Measurements from ENCODE around the gene LYRM1. TPM values are rescaled to one million over a fixed set of nuclear protein-coding genes. Genes with fewer than 3 reads are reported as not detected.
A peak's percentile ranks its signal among the peaks of the same experiment; 100 is the strongest.
"Not testable (repeated sequence)": the region's sequence is repeated elsewhere in the genome, so short reads cannot be mapped to it uniquely, and the experiment has no call there.

LYRM1 gene
- polyA plus RNA-seq, 1 donor = 72.6 TPM

- DNase-seq = no peak
- Histone ChIP-seq H3K4me3 (ENCODE audit: low read length) (no peak overlapping the region), H3K36me3 (ENCODE audit: control insufficient read depth, insufficient read depth, low read length) (peaks cover 61% of the 10 kb centered on the region), H3K27ac (ENCODE audit: low read length) (no peak overlapping the region), H3K4me1 (ENCODE audit: control insufficient read depth, insufficient read depth, low read length) (no peaks in the 10 kb centered on the region), H3K27me3 (ENCODE audit: control insufficient read depth, insufficient read depth, low read length) (no peaks in the 10 kb centered on the region), H3K9me3 (ENCODE audit: control insufficient read depth, low read depth, low read length) (no peaks in the 10 kb centered on the region)
- no CpG with 5 or more reads among the region's 4 CpGs for WGBS (ENCODE audit: insufficient coverage, low lambda C conversion rate)
Measured at GRCh38 chr16:20859699-20860098, 40.9 kb upstream of the LYRM1 start.

- no peak overlapping the region for H3K27ac ChIP-seq (ENCODE audit: low read length)
- 80% methylated on average over 2 of the region's 4 CpGs for WGBS (ENCODE audit: insufficient coverage, low lambda C conversion rate)
- no peak for DNase-seq
Measured at GRCh38 chr16:20860361-20860760, 40.2 kb upstream of the LYRM1 start.

GRCh38 chr16:20860995-20861394 lies 39.6 kb upstream of the LYRM1 start:
- not testable (repeated sequence) for H3K4me1 ChIP-seq (ENCODE audit: control insufficient read depth, insufficient read depth, low read length); DNase-seq; H3K4me3 ChIP-seq (ENCODE audit: low read length); H3K27ac ChIP-seq (ENCODE audit: low read length); H3K9me3 ChIP-seq (ENCODE audit: control insufficient read depth, low read depth, low read length); H3K27me3 ChIP-seq (ENCODE audit: control insufficient read depth, insufficient read depth, low read length)
- WGBS (ENCODE audit: insufficient coverage, low lambda C conversion rate) = no CpG with 5 or more reads among the region's 4 CpGs
- peaks cover 50% of the 10 kb centered on the region for H3K36me3 ChIP-seq (ENCODE audit: control insufficient read depth, insufficient read depth, low read length)

More at GRCh38 chr16:20860361-20860760, 40.2 kb upstream of the LYRM1 start:
- H3K27me3 ChIP-seq (ENCODE audit: control insufficient read depth, insufficient read depth, low read length) = no peaks in the 10 kb centered on the region
- H3K4me3 ChIP-seq (ENCODE audit: low read length) = no peak overlapping the region
- H3K9me3 ChIP-seq (ENCODE audit: control insufficient read depth, low read depth, low read length) = no peaks in the 10 kb centered on the region
- no peaks in the 10 kb centered on the region for H3K4me1 ChIP-seq (ENCODE audit: control insufficient read depth, insufficient read depth, low read length)
- H3K36me3 ChIP-seq (ENCODE audit: control insufficient read depth, insufficient read depth, low read length) = peaks cover 57% of the 10 kb centered on the region

GRCh38 chr16:20862162-20862960 lies 38.2 kb upstream of the LYRM1 start:
- Histone ChIP-seq H3K4me3 (ENCODE audit: low read length) (no peak overlapping the region), H3K4me1 (ENCODE audit: control insufficient read depth, insufficient read depth, low read length) (no peaks in the 10 kb centered on the region), H3K36me3 (ENCODE audit: control insufficient read depth, insufficient read depth, low read length) (peaks cover 39% of the 10 kb centered on the region), H3K27me3 (ENCODE audit: control insufficient read depth, insufficient read depth, low read length) (no peaks in the 10 kb centered on the region), H3K9me3 (ENCODE audit: control insufficient read depth, low read depth, low read length) (no peaks in the 10 kb centered on the region), H3K27ac (ENCODE audit: low read length) (no peak overlapping the region)
- 100% methylated on average over 1 of the region's 21 CpGs for WGBS (ENCODE audit: insufficient coverage, low lambda C conversion rate)
- no peak for DNase-seq

- H3K27ac ChIP-seq (ENCODE audit: low read length); H3K4me1 ChIP-seq (ENCODE audit: control insufficient read depth, insufficient read depth, low read length); H3K4me3 ChIP-seq (ENCODE audit: low read length); H3K27me3 ChIP-seq (ENCODE audit: control insufficient read depth, insufficient read depth, low read length); DNase-seq; H3K9me3 ChIP-seq (ENCODE audit: control insufficient read depth, low read depth, low read length): not testable (repeated sequence)
- H3K36me3 ChIP-seq (ENCODE audit: control insufficient read depth, insufficient read depth, low read length) = peaks cover 36% of the 10 kb centered on the region
- WGBS (ENCODE audit: insufficient coverage, low lambda C conversion rate) = no CpG with 5 or more reads among the region's 6 CpGs
Measured at GRCh38 chr16:20864376-20864775, 36.2 kb upstream of the LYRM1 start.

- H3K4me1 ChIP-seq (ENCODE audit: control insufficient read depth, insufficient read depth, low read length) = peaks cover 10% of the 10 kb centered on the region
- no peak for DNase-seq
- no peaks in the 10 kb centered on the region for H3K27me3 ChIP-seq (ENCODE audit: control insufficient read depth, insufficient read depth, low read length)
Measured at GRCh38 chr16:20865420-20866131, 35.0 kb upstream of the LYRM1 start.

GRCh38 chr16:20866145-20866772 lies 34.3 kb upstream of the LYRM1 start:
- no peaks in the 10 kb centered on the region for H3K9me3 ChIP-seq (ENCODE audit: control insufficient read depth, low read depth, low read length)
- WGBS (ENCODE audit: insufficient coverage, low lambda C conversion rate) = no CpG with 5 or more reads among the region's 6 CpGs
- H3K27ac ChIP-seq (ENCODE audit: low read length) = peak overlapping the region; percentile 22
- no peaks in the 10 kb centered on the region for H3K27me3 ChIP-seq (ENCODE audit: control insufficient read depth, insufficient read depth, low read length)
- peak; percentile 36 to 55 for DNase-seq
- no peak overlapping the region for H3K4me3 ChIP-seq (ENCODE audit: low read length)
- peaks cover 19% of the 10 kb centered on the region for H3K36me3 ChIP-seq (ENCODE audit: control insufficient read depth, insufficient read depth, low read length)
- peaks cover 10% of the 10 kb centered on the region for H3K4me1 ChIP-seq (ENCODE audit: control insufficient read depth, insufficient read depth, low read length)

More at GRCh38 chr16:20865420-20866131, 35.0 kb upstream of the LYRM1 start:
- WGBS (ENCODE audit: insufficient coverage, low lambda C conversion rate) = 80% methylated on average over 1 of the region's 6 CpGs
- Histone ChIP-seq H3K27ac (ENCODE audit: low read length) (peak overlapping the region; percentile 22), H3K4me3 (ENCODE audit: low read length) (no peak overlapping the region), H3K36me3 (ENCODE audit: control insufficient read depth, insufficient read depth, low read length) (peaks cover 25% of the 10 kb centered on the region), H3K9me3 (ENCODE audit: control insufficient read depth, low read depth, low read length) (no peaks in the 10 kb centered on the region)

GRCh38 chr16:20866801-20867200 lies 33.8 kb upstream of the LYRM1 start:
- WGBS (ENCODE audit: insufficient coverage, low lambda C conversion rate) = no CpG with 5 or more reads among the region's 3 CpGs
- H3K9me3 ChIP-seq (ENCODE audit: control insufficient read depth, low read depth, low read length) = no peaks in the 10 kb centered on the region
- peak overlapping the region; percentile 8 for H3K27ac ChIP-seq (ENCODE audit: low read length)
- peaks cover 14% of the 10 kb centered on the region for H3K4me1 ChIP-seq (ENCODE audit: control insufficient read depth, insufficient read depth, low read length)
- no peak overlapping the region for H3K4me3 ChIP-seq (ENCODE audit: low read length)
- no peaks in the 10 kb centered on the region for H3K27me3 ChIP-seq (ENCODE audit: control insufficient read depth, insufficient read depth, low read length)
- no peak for DNase-seq
- peaks cover 13% of the 10 kb centered on the region for H3K36me3 ChIP-seq (ENCODE audit: control insufficient read depth, insufficient read depth, low read length)

- no peak overlapping the region for H3K27ac ChIP-seq (ENCODE audit: low read length)
- WGBS (ENCODE audit: insufficient coverage, low lambda C conversion rate) = no CpG with 5 or more reads among the region's 2 CpGs
Measured at GRCh38 chr16:20867585-20867984, 33.0 kb upstream of the LYRM1 start.

GRCh38 chr16:20868890-20869289 lies 31.7 kb upstream of the LYRM1 start:
- DNase-seq = no peak
- H3K4me1 ChIP-seq (ENCODE audit: control insufficient read depth, insufficient read depth, low read length) = peaks cover 33% of the 10 kb centered on the region
- WGBS (ENCODE audit: insufficient coverage, low lambda C conversion rate) = no CpG with 5 or more reads among the region's 3 CpGs
- H3K27ac ChIP-seq (ENCODE audit: low read length) = no peak overlapping the region
- H3K4me3 ChIP-seq (ENCODE audit: low read length) = no peak overlapping the region
- H3K36me3 ChIP-seq (ENCODE audit: control insufficient read depth, insufficient read depth, low read length) = peaks cover 3% of the 10 kb centered on the region
- no peaks in the 10 kb centered on the region for H3K9me3 ChIP-seq (ENCODE audit: control insufficient read depth, low read depth, low read length)
- no peaks in the 10 kb centered on the region for H3K27me3 ChIP-seq (ENCODE audit: control insufficient read depth, insufficient read depth, low read length)

More at GRCh38 chr16:20867585-20867984, 33.0 kb upstream of the LYRM1 start:
- Histone ChIP-seq H3K27me3 (ENCODE audit: control insufficient read depth, insufficient read depth, low read length) (no peaks in the 10 kb centered on the region), H3K4me3 (ENCODE audit: low read length) (no peak overlapping the region), H3K4me1 (ENCODE audit: control insufficient read depth, insufficient read depth, low read length) (peaks cover 22% of the 10 kb centered on the region), H3K36me3 (ENCODE audit: control insufficient read depth, insufficient read depth, low read length) (peaks cover 6% of the 10 kb centered on the region), H3K9me3 (ENCODE audit: control insufficient read depth, low read depth, low read length) (no peaks in the 10 kb centered on the region)
- DNase-seq = no peak

Measured in large intestine (tissue), 3 donors.